Small intestine (tissue), 7 donors: ENCODE measurements around the gene MEGF6. TPM values are rescaled to one million over a fixed set of nuclear protein-coding genes. Genes with fewer than 3 reads are reported as not detected.
"Not testable (repeated sequence)": the region's sequence is repeated elsewhere in the genome, so short reads cannot be mapped to it uniquely, and the experiment has no call there.

Source experiments
- DNase-seq, 2 donors: peaks; one replicate each; pipeline versions ENCODE4 v3.0.0 to v3.0.0-alpha.2; 2013
- FAIRE-seq: peaks from 2 replicates; lab custom pipeline; 2012; peaks lifted over from hg19 to GRCh38; lab: Jason Lieb, UNC
- H3K27ac ChIP-seq, 3 donors: one replicate each; pipeline ENCODE4 v1.5.1; 2013; ENCODE audit warnings: low read length in 2 of 3, mild to moderate bottlenecking in 2 of 3, control low read depth in 1 of 3, inconsistent platforms in 1 of 3, low read depth in 1 of 3, moderate library complexity in 1 of 3
- H3K27me3 ChIP-seq, 3 donors: one replicate each; pipeline ENCODE4 v1.6.1; 2013; ENCODE audit warnings: low read length in 3 of 3, inconsistent platforms in 1 of 3; ENCODE audit not compliant: control insufficient read depth in 3 of 3, insufficient read depth in 3 of 3
- H3K36me3 ChIP-seq, 3 donors: one replicate each; pipeline ENCODE4 v1.6.1; 2013; ENCODE audit warnings: low read length in 3 of 3, inconsistent platforms in 1 of 3, low read depth in 1 of 3, mild to moderate bottlenecking in 1 of 3, moderate library complexity in 1 of 3; ENCODE audit not compliant: control insufficient read depth in 3 of 3, insufficient read depth in 2 of 3
- H3K4me1 ChIP-seq, 3 donors: one replicate each; pipeline ENCODE4 v1.6.1; 2013; ENCODE audit warnings: low read length in 2 of 3, inconsistent platforms in 1 of 3, low read depth in 1 of 3, mild to moderate bottlenecking in 1 of 3, moderate library complexity in 1 of 3; ENCODE audit not compliant: control insufficient read depth in 3 of 3, insufficient read depth in 2 of 3
- H3K4me3 ChIP-seq, 3 donors: one replicate each; pipeline ENCODE4 v1.5.1; 2013; ENCODE audit warnings: low read length in 3 of 3, control low read depth in 1 of 3, inconsistent platforms in 1 of 3, low read depth in 1 of 3, mild to moderate bottlenecking in 1 of 3, moderate library complexity in 1 of 3
- H3K9me3 ChIP-seq, 2 donors: one replicate each; pipeline ENCODE4 v1.6.1; 2013; ENCODE audit warnings: low read depth in 1 of 2, low read length in 1 of 2; ENCODE audit not compliant: control insufficient read depth in 2 of 2, insufficient read depth in 1 of 2
- WGBS, 3 donors: extraction: QIAGEN DNeasy Blood & Tissue Kit; methylation state at CpG; one replicate each; pipeline ENCODE4 v1.1.7; 2013; 5-methylcytosine and 5-hydroxymethylcytosine counted together
- polyA plus RNA-seq, 4 donors: library from polyadenylated mRNA; stranded (reverse) in 3 of 4; unstranded in 1 of 4; fragments of 200-250 nt in 3 of 4; fragments of 120-200 nt in 1 of 4; gene quantifications; one replicate each; pipeline versions ENCODE4 v1.2.1 to v1.2.3, GENCODE V29; 2013
- donor health status: healthy with polysubstance abuse.
- donor health status: control.
- donor health status: control.
- donor health status: Bipolar disorder and iron deficiency.
- donor health status: healthy.

Gene MEGF6
- polyA plus RNA-seq, 4 donors, result 0.45 to 5.8 (median 3.7) TPM

GRCh38 chr1:3583751-3584150, 27.6 kb downstream of the MEGF6 start:
- WGBS, 3 donors, result 74 to 85% (median 80%) methylated on average over 14 to 21 of the region's 21 CpGs
- not testable (repeated sequence) for H3K4me3 ChIP-seq, H3K9me3 ChIP-seq, H3K27me3 ChIP-seq, H3K36me3 ChIP-seq, FAIRE-seq, H3K4me1 ChIP-seq, DNase-seq, H3K27ac ChIP-seq

GRCh38 chr1:3581296-3582036, 29.8 kb downstream of the MEGF6 start:
- no peaks in the 10 kb centered on the region for H3K36me3 ChIP-seq
- FAIRE-seq (no peak), DNase-seq (no peak)
- H3K27ac ChIP-seq, result no peak overlapping the region
- H3K4me1 ChIP-seq, result no peaks in the 10 kb centered on the region
- no peak overlapping the region for H3K4me3 ChIP-seq
- peaks cover 0 to 1% of the 10 kb centered on the region in 2 donors for H3K9me3 ChIP-seq
- WGBS, 3 donors, result 50 to 66% (median 59%) methylated on average over 15 to 16 of the region's 16 CpGs
- H3K27me3 ChIP-seq, result no peaks in the 10 kb centered on the region

- H3K4me3 ChIP-seq, result no peak overlapping the region
- H3K36me3 ChIP-seq, result no peaks in the 10 kb centered on the region
- peaks cover 1 to 2% of the 10 kb centered on the region in 2 donors for H3K9me3 ChIP-seq
- 66 to 77% (median 74%) methylated on average over 7 to 9 of the region's 9 CpGs for WGBS, 3 donors
- DNase-seq (no peak), FAIRE-seq (no peak)
- no peak overlapping the region for H3K27ac ChIP-seq
- no peaks in the 10 kb centered on the region for H3K4me1 ChIP-seq
- no peaks in the 10 kb centered on the region for H3K27me3 ChIP-seq
Observed at GRCh38 chr1:3580231-3580630, 31.1 kb downstream of the MEGF6 start.

GRCh38 chr1:3579626-3580025, 31.7 kb downstream of the MEGF6 start:
- Histone ChIP-seq H3K4me3 (no peak overlapping the region), H3K9me3 (peaks cover 1 to 2% of the 10 kb centered on the region in 2 donors), H3K36me3 (no peaks in the 10 kb centered on the region), H3K27ac (no peak overlapping the region), H3K4me1 (no peaks in the 10 kb centered on the region), H3K27me3 (no peaks in the 10 kb centered on the region)
- no peak for FAIRE-seq
- 80 to 90% (median 86%) methylated on average over 16 of the region's 16 CpGs for WGBS, 3 donors
- DNase-seq, result no peak

GRCh38 chr1:3578906-3579305, 32.4 kb downstream of the MEGF6 start:
- H3K27ac ChIP-seq, result no peak overlapping the region
- H3K36me3 ChIP-seq, result no peaks in the 10 kb centered on the region
- no peaks in the 10 kb centered on the region for H3K27me3 ChIP-seq
- no peak overlapping the region for H3K4me3 ChIP-seq
- peaks cover 0 to 2% of the 10 kb centered on the region in 2 donors for H3K9me3 ChIP-seq
- H3K4me1 ChIP-seq, result no peaks in the 10 kb centered on the region
- DNase-seq (no peak), FAIRE-seq (no peak)
- whole genome bisulfite sequencing, 3 donors, result 81 to 88% (median 85%) methylated on average over 16 to 19 of the region's 19 CpGs

- no peak overlapping the region for H3K4me3 ChIP-seq
- H3K4me1 ChIP-seq, result no peaks in the 10 kb centered on the region
- no peak overlapping the region for H3K27ac ChIP-seq
- WGBS, 3 donors, result 61 to 84% (median 79%) methylated on average over 7 to 8 of the region's 8 CpGs
- no peaks in the 10 kb centered on the region for H3K36me3 ChIP-seq
- H3K27me3 ChIP-seq, result no peaks in the 10 kb centered on the region
- no peak for DNase-seq
- no peak for FAIRE-seq
- H3K9me3 ChIP-seq, result peaks cover 0 to 2% of the 10 kb centered on the region in 2 donors
Observed at GRCh38 chr1:3578433-3578805, 32.9 kb downstream of the MEGF6 start.

GRCh38 chr1:3577711-3578432, 33.4 kb downstream of the MEGF6 start:
- WGBS, 3 donors, result 76 to 81% (median 76%) methylated on average over 23 to 27 of the region's 27 CpGs
- Histone ChIP-seq H3K4me1 (no peaks in the 10 kb centered on the region), H3K4me3 (no peak overlapping the region), H3K27ac (no peak overlapping the region), H3K36me3 (peaks cover 0 to 2% (median 0%) of the 10 kb centered on the region in 3 donors), H3K27me3 (no peaks in the 10 kb centered on the region), H3K9me3 (peaks cover 0 to 2% of the 10 kb centered on the region in 2 donors)
- no peak for FAIRE-seq
- DNase-seq, result no peak

- Histone ChIP-seq H3K4me3 (no peak overlapping the region), H3K4me1 (no peaks in the 10 kb centered on the region), H3K27ac (no peak overlapping the region), H3K9me3 (peaks cover 0 to 2% of the 10 kb centered on the region in 2 donors), H3K36me3 (peaks cover 0 to 2% (median 0%) of the 10 kb centered on the region in 3 donors), H3K27me3 (no peaks in the 10 kb centered on the region)
- DNase-seq (no peak), FAIRE-seq (no peak)
- WGBS, 3 donors, result 81 to 85% (median 81%) methylated on average over 7 of the region's 7 CpGs
Observed at GRCh38 chr1:3577300-3577699, 34.0 kb downstream of the MEGF6 start.
